IMR-90 (cell line): ENCODE results near the gene CLEC10A. TPM values are rescaled to one million over a fixed set of nuclear protein-coding genes. Genes with fewer than 3 reads are reported as not detected.

Experiments
- ATAC-seq: fragments of 200-7000 bp; cut with Tn5 transposase; 2 replicates; pipeline ENCODE4 v1.9.1; 2020; ENCODE audit warnings: low read depth, mild to moderate bottlenecking, moderate library complexity
- BruUV-seq: library from RNA; stranded (reverse); fragments of 400-500 nt; replicated peaks from 2 replicates; lab custom pipeline; 2021; lab: Mats Ljungman, UMichigan
- CTCF ChIA-PET: fragments of 300-600 bp; formaldehyde crosslinking; extraction: SDS; loops from one replicate; lab custom pipeline; 2021; ENCODE audit warnings: antibody characterized with exemption; lab: Yijun Ruan, JAX
- POLR2A ChIA-PET: fragments of 300-600 bp; sonication (Branson Sonifier 250); formaldehyde crosslinking; loops from one replicate; lab custom pipeline; 2022; ENCODE audit warnings: antibody characterized with exemption; ENCODE audit not compliant: unreplicated experiment; lab: Charles Lee
- DNase-seq: peaks from one replicate; pipeline ENCODE4 v3.0.0; 2013
- H2AFZ ChIP-seq: replicated peaks from 2 replicates; pipeline ENCODE3; 2013; ENCODE audit warnings: low read length, mild to moderate bottlenecking; ENCODE audit not compliant: poor library complexity
- H2AK5ac ChIP-seq: 2 replicates; pipeline ENCODE4 v1.6.1; 2013; ENCODE audit warnings: low read depth, low read length, inconsistent platforms
- H2AK9ac ChIP-seq: replicated peaks from 2 replicates; pipeline ENCODE3; 2013; ENCODE audit warnings: mild to moderate bottlenecking, low read depth, low read length, moderate library complexity; ENCODE audit not compliant: poor library complexity
- H2BK120ac ChIP-seq: 2 replicates; pipeline ENCODE4 v1.6.1; 2013; ENCODE audit warnings: low read depth, low read length, inconsistent platforms
- H2BK15ac ChIP-seq: 3 replicates; pipeline ENCODE4 v1.6.1; 2013; ENCODE audit warnings: low read depth, low read length, inconsistent platforms
- H2BK20ac ChIP-seq: 2 replicates; pipeline ENCODE4 v1.6.1; 2013; ENCODE audit warnings: low read depth, mild to moderate bottlenecking, inconsistent platforms, low read length, moderate library complexity
- H2BK5ac ChIP-seq: 2 replicates; pipeline ENCODE4 v1.6.1; 2013; ENCODE audit warnings: mild to moderate bottlenecking, low read depth, low read length, inconsistent platforms; ENCODE audit not compliant: poor library complexity, severe bottlenecking
- H3K14ac ChIP-seq: replicated peaks from 2 replicates; pipeline ENCODE4 v1.6.1; 2013; ENCODE audit warnings: low read depth, low read length, inconsistent platforms
- H3K18ac ChIP-seq: 2 replicates; pipeline ENCODE4 v1.6.1; 2013; ENCODE audit warnings: low read depth, low read length, control low read depth
- H3K23ac ChIP-seq: 2 replicates; pipeline ENCODE4 v1.6.1; 2013; ENCODE audit warnings: low read depth, low read length, inconsistent platforms
- H3K27ac ChIP-seq: 2 replicates; pipeline ENCODE4 v1.5.1; 2013; ENCODE audit warnings: mild to moderate bottlenecking, control low read depth, low read length; ENCODE audit not compliant: insufficient read depth
- H3K27me3 ChIP-seq: 2 replicates; pipeline ENCODE4 v1.6.1; 2013; ENCODE audit warnings: low read length; ENCODE audit not compliant: control insufficient read depth, insufficient read depth
- H3K36me3 ChIP-seq: 2 replicates; pipeline ENCODE4 v1.6.1; 2013; ENCODE audit warnings: low read length, mixed read lengths; ENCODE audit not compliant: control insufficient read depth, insufficient read depth
- H3K4ac ChIP-seq: 2 replicates; pipeline ENCODE4 v1.6.1; 2013; ENCODE audit warnings: low read depth, low read length, inconsistent platforms
- H3K4me1 ChIP-seq: 2 replicates; pipeline ENCODE4 v1.6.1; 2013; ENCODE audit warnings: low read length, mixed read lengths; ENCODE audit not compliant: control insufficient read depth, insufficient read depth
- H3K4me2 ChIP-seq: 2 replicates; pipeline ENCODE4 v1.6.1; 2013; ENCODE audit warnings: low read depth, mild to moderate bottlenecking, control low read depth, low read length, moderate library complexity
- H3K4me3 ChIP-seq: 2 replicates; pipeline ENCODE4 v1.5.1; 2013; ENCODE audit warnings: low read depth, mild to moderate bottlenecking, control low read depth, low read length, moderate library complexity; ENCODE audit not compliant: insufficient read depth
- H3K56ac ChIP-seq: 2 replicates; pipeline ENCODE4 v1.6.1; 2013; ENCODE audit warnings: low read length, inconsistent platforms; ENCODE audit not compliant: insufficient read depth; ENCODE audit errors: extremely low read depth
- H3K79me1 ChIP-seq, 2 experiments: 2 replicates each; pipeline ENCODE4 v1.6.1; 2013; ENCODE audit warnings: low read length in 2 of 2, inconsistent platforms in 1 of 2, low read depth in 1 of 2
- H3K9ac ChIP-seq: 2 replicates; pipeline ENCODE4 v1.6.1; 2013; ENCODE audit warnings: low read depth, low read length, control low read depth
- H3K9me1 ChIP-seq: 2 replicates; pipeline ENCODE4 v1.6.1; 2013; ENCODE audit warnings: low read length, inconsistent platforms; ENCODE audit not compliant: insufficient read depth
- H3K9me3 ChIP-seq: 2 replicates; pipeline ENCODE4 v1.6.1; 2013; ENCODE audit warnings: low read length; ENCODE audit not compliant: control insufficient read depth, insufficient read depth
- H4K20me1 ChIP-seq: 2 replicates; pipeline ENCODE4 v1.6.1; 2013; ENCODE audit warnings: low read length, inconsistent platforms; ENCODE audit not compliant: insufficient read depth
- H4K5ac ChIP-seq: 2 replicates; pipeline ENCODE4 v1.6.1; 2013; ENCODE audit warnings: mild to moderate bottlenecking, low read depth, low read length, control low read depth
- H4K8ac ChIP-seq, 2 experiments: 2 replicates each; pipeline ENCODE4 v1.6.1; 2013; ENCODE audit warnings: low read depth in 2 of 2, low read length in 2 of 2, control low read depth in 1 of 2, inconsistent platforms in 1 of 2
- H4K91ac ChIP-seq: 2 replicates; pipeline ENCODE4 v1.6.1; 2013; ENCODE audit warnings: low read depth, low read length, inconsistent platforms; ENCODE audit not compliant: insufficient read depth
- BHLHE40 ChIP-seq: fragments of 150-350 bp; IDR thresholded peaks from 2 replicates; pipeline ENCODE4 v1.6.1; 2016; ENCODE audit warnings: mild to moderate bottlenecking, low read depth, low read length
- CEBPB ChIP-seq: IDR thresholded peaks from 2 replicates; pipeline ENCODE4 v1.6.1; 2012; ENCODE audit warnings: low read depth, low read length, improper control_type of control experiment
- FOS ChIP-seq: fragments of 150-350 bp; IDR thresholded peaks from 2 replicates; pipeline ENCODE4 v1.6.1; 2016; ENCODE audit warnings: low read depth, low read length
- MAFK ChIP-seq: IDR thresholded peaks from 2 replicates; pipeline ENCODE4 v1.6.1; 2012; ENCODE audit warnings: low read depth, low read length, improper control_type of control experiment
- MAZ ChIP-seq: IDR thresholded peaks from 2 replicates; pipeline ENCODE4 v1.6.1; 2012; ENCODE audit warnings: low read depth, mild to moderate bottlenecking, low read length, improper control_type of control experiment, moderate library complexity, borderline replicate concordance
- NFE2L2 ChIP-seq: fragments of 150-350 bp; IDR thresholded peaks from 2 replicates; pipeline ENCODE4 v1.6.1; 2016; ENCODE audit warnings: low read depth, mild to moderate bottlenecking, low read length
- POLR2A ChIP-seq: IDR thresholded peaks from 2 replicates; pipeline ENCODE4 v1.6.1; 2012; ENCODE audit warnings: mild to moderate bottlenecking, low read depth, low read length
- RAD21 ChIP-seq: IDR thresholded peaks from 2 replicates; pipeline ENCODE4 v1.6.1; 2012; ENCODE audit warnings: low read length, improper control_type of control experiment
- RCOR1 ChIP-seq: IDR thresholded peaks from 2 replicates; pipeline ENCODE4 v1.6.1; 2012; ENCODE audit warnings: mild to moderate bottlenecking, low read length, improper control_type of control experiment; ENCODE audit not compliant: insufficient replicate concordance
- RFX5 ChIP-seq: IDR thresholded peaks from 2 replicates; pipeline ENCODE4 v1.8.0; 2012; ENCODE audit warnings: low read depth, mild to moderate bottlenecking, low read length, moderate library complexity
- SMC3 ChIP-seq: fragments of 150-350 bp; IDR thresholded peaks from 2 replicates; pipeline ENCODE4 v1.6.1; 2016; ENCODE audit warnings: low read depth, mild to moderate bottlenecking, antibody characterized with exemption, low read length, moderate library complexity
- WGBS, 2 experiments: methylation state at CpG; one replicate each; pipeline versions ENCODE4 v1.1.5 to v1.1.7; 2013; ENCODE audit warnings: missing lambda C conversion rate in 2 of 2; ENCODE audit not compliant: insufficient read length in 1 of 2; ENCODE audit errors: extremely low coverage in 2 of 2; 5-methylcytosine and 5-hydroxymethylcytosine counted together
- dilution Hi-C: fragments of 300-500 bp; cut with HindIII; formaldehyde crosslinking; loops from one replicate; pipeline ENCODE4 v1.14.3; 2018; ENCODE audit warnings: low sequenced_read_pairs; ENCODE audit not compliant: unreplicated experiment
- in situ Hi-C: fragments of 300-500 bp; cut with MboI; formaldehyde crosslinking; loops from 3 replicates; pipeline ENCODE4 v1.14.3; 2019; ENCODE audit warnings: low sequenced_read_pairs, inconsistent platforms, mixed read lengths
- intact Hi-C: fragments of 100-400 bp; cut with micrococcal nuclease; formaldehyde crosslinking; loops from 2 replicates; pipeline ENCODE4 v1.10.0; 2022
- polyA plus RNA-seq, 3 experiments: library from polyadenylated mRNA; depleted of rRNA; stranded (reverse); fragments of >200 nt; gene quantifications; 2 replicates each; pipeline ENCODE4 v1.2.3, GENCODE V29; 2012; ENCODE audit warnings: low replicate concordance in 1 of 3
- total RNA-seq: library from RNA; depleted of rRNA; stranded (reverse); fragments of >200 nt; gene quantifications from 2 replicates; pipeline ENCODE4 v1.2.3, GENCODE V29; 2012
- TF ChIP-seq, protein P1 (sequence below): fragments of 150-350 bp; IDR thresholded peaks from 2 replicates; pipeline ENCODE4 v1.6.1; 2016; ENCODE audit warnings: low read depth, mild to moderate bottlenecking, low read length, moderate library complexity, borderline replicate concordance
- TF ChIP-seq, protein P2 (sequence below): fragments of 150-350 bp; IDR thresholded peaks from 2 replicates; pipeline ENCODE4 v1.6.1; 2017; ENCODE audit warnings: mild to moderate bottlenecking, antibody characterized with exemption, low read length, low read depth

CLEC10A gene
- total and polyA plus RNA-seq, 2 of the 4 experiments (the other 2 are of a cell fraction) = not detected

DNA sequence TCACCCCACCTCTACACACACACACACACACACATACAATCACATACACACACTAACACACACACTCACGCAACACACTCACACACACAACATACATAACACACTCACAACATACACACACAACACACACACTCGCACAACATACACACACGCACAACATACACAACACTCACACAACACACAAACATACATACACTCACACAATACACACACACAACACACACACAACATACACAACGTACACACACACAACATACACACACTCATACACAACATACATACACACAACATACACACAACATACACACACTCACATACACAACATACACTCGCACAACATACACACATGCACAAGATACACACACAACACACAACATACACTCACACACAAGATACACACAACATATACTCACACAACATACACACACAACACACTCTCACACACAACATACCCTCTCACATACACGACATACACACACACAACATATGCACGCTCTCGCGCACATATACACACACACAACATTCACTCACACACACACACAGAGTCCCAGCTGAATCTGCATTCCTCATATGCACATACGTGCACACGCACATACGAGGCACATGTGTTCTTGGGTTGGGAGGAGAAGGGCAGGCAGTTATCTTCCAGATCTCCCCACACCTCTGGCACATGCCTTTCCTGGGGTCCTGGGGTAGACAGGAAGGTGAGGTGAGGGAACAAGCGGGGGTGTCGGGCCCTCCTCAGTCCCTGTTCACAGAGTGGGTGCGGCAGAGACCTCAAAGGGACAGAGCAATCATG, 33.4 kb upstream of the CLEC10A start:
- H3K9me3 ChIP-seq = no peaks in the 10 kb centered on the region
- H3K4me3 ChIP-seq = no peak overlapping the region
- H3K4me2 ChIP-seq = no peak overlapping the region
- no peak overlapping the region for H2AK5ac ChIP-seq
- H2BK120ac ChIP-seq = no peak overlapping the region
- dilution Hi-C loops (no loop called here), intact Hi-C loops (no loop called here), in situ Hi-C loops (no loop called here)
- no peak overlapping the region for H3K27ac ChIP-seq
- no peaks in the 10 kb centered on the region for H3K4me1 ChIP-seq
- H3K14ac ChIP-seq = no peak overlapping the region
- DNase-seq (no peak), ATAC-seq (no peak)
- no peaks in the 10 kb centered on the region for H4K20me1 ChIP-seq
- H3K4ac ChIP-seq = no peak overlapping the region
- CTCF ChIA-PET = no interaction called here
- POLR2A ChIA-PET = no interaction called here
- no peak overlapping the region for H3K9ac ChIP-seq
- peak overlapping the region; percentile 87 for H2BK5ac ChIP-seq
- no peak overlapping the region for H4K8ac ChIP-seq
- no peak overlapping the region for H3K23ac ChIP-seq
- no TSS peak for BruUV-seq
- no peaks in the 10 kb centered on the region for H3K79me1 ChIP-seq
- no peaks in the 10 kb centered on the region for H3K36me3 ChIP-seq
- TF ChIP-seq RAD21 (no peak), BHLHE40 (no peak), MAFK (no peak), POLR2A (no peak), RCOR1 (no peak), NFE2L2 (no peak), CEBPB (no peak), RFX5 (no peak), FOS (no peak), MAZ (no peak), SMC3 (no peak)
- TF ChIP-seq, protein P1, sequence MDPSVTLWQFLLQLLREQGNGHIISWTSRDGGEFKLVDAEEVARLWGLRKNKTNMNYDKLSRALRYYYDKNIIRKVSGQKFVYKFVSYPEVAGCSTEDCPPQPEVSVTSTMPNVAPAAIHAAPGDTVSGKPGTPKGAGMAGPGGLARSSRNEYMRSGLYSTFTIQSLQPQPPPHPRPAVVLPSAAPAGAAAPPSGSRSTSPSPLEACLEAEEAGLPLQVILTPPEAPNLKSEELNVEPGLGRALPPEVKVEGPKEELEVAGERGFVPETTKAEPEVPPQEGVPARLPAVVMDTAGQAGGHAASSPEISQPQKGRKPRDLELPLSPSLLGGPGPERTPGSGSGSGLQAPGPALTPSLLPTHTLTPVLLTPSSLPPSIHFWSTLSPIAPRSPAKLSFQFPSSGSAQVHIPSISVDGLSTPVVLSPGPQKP = no peak
- TF ChIP-seq, protein P2, sequence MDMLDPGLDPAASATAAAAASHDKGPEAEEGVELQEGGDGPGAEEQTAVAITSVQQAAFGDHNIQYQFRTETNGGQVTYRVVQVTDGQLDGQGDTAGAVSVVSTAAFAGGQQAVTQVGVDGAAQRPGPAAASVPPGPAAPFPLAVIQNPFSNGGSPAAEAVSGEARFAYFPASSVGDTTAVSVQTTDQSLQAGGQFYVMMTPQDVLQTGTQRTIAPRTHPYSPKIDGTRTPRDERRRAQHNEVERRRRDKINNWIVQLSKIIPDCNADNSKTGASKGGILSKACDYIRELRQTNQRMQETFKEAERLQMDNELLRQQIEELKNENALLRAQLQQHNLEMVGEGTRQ = no peak
- H2AFZ ChIP-seq = no peak overlapping the region
- H3K27me3 ChIP-seq = peaks cover 23% of the 10 kb centered on the region
- H2AK9ac ChIP-seq = no peak overlapping the region
- no peak overlapping the region for H2BK20ac ChIP-seq
- H4K91ac ChIP-seq = no peak overlapping the region
- no peak overlapping the region for H2BK15ac ChIP-seq
- WGBS, 2 experiments = 83 to 100% methylated on average over 3 to 8 of the region's 15 CpGs
- H3K9me1 ChIP-seq = no peaks in the 10 kb centered on the region
- H4K5ac ChIP-seq = no peak overlapping the region
- H3K56ac ChIP-seq = no peak overlapping the region
- H3K18ac ChIP-seq = no peak overlapping the region
